COLO668 (cell line): ENCODE measurements around the gene SKP1.

ENCODE experiments used
- DNase-seq: peaks from one replicate; lab custom pipeline; 2025; ENCODE audit not compliant: unreplicated experiment; lab: John Stamatoyannopoulos, UW

The SKP1 gene

GRCh38 chr5:134143944-134144941 lies 32.5 kb downstream of the SKP1 start:
- no peak for DNase-seq

- no peak for DNase-seq
These were observed 33.3 kb downstream of the SKP1 start for GRCh38 chr5:134143431-134143830.

GRCh38 chr5:134142806-134143205 lies 33.9 kb downstream of the SKP1 start:
- no peak for DNase-seq

GRCh38 chr5:134142052-134142451 lies 34.7 kb downstream of the SKP1 start:
- no peak for DNase-seq

GRCh38 chr5:134141331-134142050 lies 35.3 kb downstream of the SKP1 start:
- DNase-seq: no peak

DNA sequence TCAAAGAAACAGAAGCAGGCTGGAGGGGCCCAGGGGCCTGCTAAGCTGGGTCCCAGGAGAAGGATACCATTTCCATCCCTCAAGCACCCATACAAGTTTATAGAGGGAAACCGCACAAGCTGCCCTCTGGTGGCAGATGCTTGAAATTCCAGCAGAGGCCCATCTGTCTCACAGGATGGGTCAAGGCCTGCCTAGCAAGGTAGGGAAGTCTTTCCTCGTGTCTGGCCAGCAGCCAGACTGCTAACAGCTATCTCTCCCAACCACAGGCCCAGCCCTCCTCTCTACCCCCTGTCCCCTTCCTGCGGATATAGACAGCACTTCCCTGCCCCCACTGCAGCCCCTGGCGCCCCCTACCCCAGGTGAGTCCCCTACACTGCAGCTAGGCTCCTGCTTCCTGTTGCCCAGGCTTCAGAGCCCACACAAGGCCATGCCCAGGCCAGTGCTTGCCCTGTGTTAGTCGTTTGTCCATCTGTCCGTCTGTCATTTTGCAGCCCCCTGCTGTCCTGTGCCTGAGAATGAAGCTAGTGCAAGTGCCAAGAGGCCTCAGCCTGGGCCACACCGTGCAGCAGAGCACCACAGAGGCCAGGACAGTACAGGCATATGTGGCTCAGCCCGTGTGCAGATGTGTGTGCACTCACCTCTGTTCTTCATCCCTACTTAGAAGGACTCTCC lies 36.1 kb downstream of the SKP1 start:
- DNase-seq: peak; percentile 46

DNA sequence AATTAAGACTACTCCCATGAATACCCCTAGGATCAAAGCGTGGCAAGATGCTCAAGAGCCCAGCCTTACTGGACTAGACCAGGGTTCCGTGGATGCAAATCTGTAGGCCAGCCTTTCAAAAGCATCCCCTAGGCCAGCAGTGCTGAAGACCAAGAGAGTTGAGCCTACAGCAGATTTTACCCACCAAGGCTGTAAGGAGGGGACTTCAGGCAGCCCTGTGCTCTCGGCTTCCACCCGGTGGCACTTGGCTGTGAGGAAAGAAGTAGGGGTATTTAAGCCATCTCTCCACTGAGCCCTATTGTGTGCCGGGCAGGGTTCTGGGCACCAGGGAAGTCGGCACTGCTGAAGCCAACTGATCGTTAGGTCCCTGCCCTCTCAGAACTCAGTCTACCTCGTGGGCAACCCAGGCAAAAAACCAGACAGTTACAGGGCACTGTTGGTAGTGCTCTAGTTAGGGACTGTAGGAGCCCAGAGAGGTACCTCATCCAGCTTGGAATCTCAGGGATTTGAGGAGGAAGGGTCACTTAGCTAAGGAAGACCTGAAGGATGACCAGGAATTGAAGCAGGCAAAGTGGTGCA lies 36.8 kb downstream of the SKP1 start:
- no peak for DNase-seq

DNA sequence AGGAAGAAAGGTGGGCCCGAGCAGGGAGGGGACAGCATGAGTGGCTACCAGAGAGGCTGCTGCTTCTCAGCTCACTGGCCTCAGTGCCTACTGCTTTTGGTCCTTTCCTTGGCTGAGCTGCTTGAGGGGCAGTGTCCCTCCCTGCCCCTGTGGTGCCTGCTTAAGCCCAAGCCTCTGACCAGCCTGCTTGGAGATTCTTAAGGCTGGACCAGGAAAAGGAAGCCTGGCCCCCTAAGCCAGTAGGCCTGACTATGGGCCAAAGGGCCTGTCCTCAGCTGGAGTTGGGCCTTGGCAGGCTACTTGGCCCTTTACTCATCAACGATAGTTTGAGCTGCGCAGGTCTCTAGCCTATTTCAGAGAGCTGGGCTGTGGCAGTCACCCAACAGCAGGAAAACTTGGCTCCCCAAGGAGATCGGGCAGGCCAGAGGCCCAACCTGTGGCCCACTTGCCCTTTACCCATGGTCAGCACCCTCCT lies 37.3 kb downstream of the SKP1 start:
- DNase-seq: no peak

DNA sequence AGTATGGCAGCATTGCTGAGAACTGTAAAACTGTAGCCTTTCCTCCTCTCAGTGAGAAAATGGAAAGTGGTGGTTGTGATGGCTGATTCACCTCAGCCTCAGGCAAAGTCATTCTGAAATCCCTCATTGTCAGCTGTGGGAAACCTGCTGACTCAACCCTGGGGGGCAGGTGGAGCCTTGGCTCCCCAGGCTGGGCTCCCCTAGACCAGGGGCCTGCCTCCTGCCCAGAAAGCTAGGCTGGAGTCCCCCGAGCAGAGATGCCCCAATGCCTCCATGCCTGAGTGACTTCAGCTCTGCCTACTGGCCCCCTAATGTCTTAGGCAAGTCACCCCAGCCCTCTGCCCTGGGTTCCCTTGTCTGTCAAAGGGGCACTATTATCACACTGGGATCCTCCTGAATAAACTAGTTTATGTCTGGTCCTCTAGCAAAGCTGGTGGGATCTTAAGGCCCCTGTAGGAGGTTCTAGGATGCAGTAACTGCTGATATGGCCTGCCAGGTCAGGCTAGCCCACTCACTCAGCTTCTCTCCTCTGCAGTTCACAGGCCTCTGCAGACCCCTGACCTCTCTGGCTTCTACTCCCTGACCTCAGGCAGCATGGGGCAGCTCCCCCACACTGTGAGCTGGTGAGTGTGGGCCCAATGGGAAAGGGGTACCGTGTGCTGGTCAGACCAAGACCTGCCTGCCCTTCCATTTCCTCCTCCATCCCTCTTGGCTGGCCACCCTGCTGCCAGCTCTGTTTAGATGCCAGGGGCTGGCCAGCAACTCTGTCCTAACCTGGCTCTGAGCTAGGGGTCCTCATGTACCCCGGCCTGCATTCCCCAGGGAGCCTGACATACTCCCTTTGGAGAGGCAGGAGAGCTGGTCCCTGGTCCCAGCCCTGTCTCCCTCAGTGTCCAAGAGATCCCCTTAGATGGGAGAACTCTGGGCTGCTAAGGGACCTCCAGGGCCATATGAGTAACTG lies 38.1 kb downstream of the SKP1 start:
- no peak for DNase-seq

DNA sequence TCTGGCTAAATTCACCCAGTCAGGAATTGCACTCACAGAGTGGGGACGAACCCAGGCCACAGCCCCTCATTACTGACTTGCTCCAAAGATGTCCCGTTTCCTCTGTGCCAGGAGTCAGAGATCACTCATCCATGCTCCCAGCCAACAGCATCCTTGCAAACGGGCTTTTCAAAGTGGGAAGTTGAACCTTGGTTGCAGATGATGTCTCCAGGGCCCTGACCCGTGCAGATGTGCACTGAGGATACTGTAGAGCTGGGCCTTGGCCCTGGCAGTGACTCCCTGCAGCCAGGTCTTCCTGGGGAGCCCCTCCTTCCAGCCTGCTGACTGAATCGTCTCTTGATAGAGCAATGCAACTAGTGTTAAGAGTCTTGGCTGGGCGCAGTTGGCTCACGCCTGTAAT lies 40.0 kb downstream of the SKP1 start:
- DNase-seq: no peak

GRCh38 chr5:134136221-134136631 lies 40.5 kb downstream of the SKP1 start:
- no peak for DNase-seq

DNA sequence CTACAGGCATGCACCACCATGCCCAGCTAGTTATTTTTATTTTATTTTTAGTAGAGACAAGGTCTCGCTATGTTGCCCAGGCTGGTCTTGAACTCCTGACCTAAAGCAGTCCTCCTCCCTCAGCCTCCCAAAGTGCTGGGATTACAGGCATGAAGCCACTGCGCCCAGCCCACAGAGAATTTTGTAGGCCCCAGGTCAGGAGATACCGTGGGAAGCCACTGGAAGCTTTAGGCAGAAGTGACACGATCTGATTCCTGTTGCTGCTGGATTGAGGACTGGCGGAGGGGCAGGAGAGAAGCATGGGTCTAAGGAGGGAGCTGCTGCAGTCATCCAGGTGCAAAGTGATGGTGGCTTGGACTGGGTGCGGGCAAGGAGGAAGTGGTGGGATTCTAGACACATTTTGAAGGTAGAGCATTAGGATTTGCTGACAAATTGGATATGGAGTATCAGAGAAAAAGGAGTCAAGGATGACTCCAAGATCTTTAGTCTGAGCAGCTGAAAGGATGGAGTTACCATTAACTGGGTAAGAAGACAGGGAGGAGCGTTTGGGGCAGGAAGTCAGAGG lies 41.6 kb downstream of the SKP1 start:
- no peak for DNase-seq

- no peak for DNase-seq
These were observed 42.7 kb downstream of the SKP1 start for GRCh38 chr5:134133995-134134541.

DNA sequence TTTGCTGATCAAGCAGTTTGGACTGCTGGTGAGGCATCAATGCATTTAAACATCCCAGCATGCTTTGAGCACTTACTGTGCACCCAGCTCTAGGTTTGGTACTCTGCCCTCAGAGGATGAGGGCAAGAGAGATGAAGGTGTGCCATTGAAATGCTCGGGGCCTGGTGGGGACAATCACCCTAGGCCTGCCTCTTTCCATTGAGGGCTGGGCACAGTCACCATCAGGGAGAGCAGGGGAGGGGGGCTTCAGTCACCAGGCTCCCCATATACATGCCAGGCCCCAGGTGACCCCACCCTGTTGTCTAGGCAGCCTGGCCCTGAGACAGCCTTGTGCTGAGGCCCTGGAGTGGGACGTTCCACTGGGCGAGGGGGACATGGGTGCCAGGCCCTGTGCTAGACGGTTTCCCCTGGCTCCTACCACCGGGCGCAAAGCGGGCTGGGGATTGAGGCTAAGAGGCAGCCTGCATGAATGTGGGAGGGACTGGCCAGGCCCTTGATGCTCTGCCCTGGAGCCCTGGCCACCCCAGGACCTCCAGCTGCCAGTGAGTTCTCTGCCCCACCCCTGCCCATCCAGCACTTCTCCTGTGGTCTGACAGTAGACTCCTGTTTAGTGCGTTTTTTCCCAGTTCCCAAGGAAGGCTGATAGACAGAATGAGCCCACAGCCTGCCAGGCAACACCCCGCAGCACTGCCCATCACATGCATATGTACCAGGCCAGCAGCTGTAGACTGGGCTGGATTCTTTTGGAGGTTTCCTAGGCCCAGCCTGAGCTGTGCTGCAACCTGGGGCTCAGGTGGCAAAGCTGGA lies 43.4 kb downstream of the SKP1 start:
- DNase-seq: no peak

DNA sequence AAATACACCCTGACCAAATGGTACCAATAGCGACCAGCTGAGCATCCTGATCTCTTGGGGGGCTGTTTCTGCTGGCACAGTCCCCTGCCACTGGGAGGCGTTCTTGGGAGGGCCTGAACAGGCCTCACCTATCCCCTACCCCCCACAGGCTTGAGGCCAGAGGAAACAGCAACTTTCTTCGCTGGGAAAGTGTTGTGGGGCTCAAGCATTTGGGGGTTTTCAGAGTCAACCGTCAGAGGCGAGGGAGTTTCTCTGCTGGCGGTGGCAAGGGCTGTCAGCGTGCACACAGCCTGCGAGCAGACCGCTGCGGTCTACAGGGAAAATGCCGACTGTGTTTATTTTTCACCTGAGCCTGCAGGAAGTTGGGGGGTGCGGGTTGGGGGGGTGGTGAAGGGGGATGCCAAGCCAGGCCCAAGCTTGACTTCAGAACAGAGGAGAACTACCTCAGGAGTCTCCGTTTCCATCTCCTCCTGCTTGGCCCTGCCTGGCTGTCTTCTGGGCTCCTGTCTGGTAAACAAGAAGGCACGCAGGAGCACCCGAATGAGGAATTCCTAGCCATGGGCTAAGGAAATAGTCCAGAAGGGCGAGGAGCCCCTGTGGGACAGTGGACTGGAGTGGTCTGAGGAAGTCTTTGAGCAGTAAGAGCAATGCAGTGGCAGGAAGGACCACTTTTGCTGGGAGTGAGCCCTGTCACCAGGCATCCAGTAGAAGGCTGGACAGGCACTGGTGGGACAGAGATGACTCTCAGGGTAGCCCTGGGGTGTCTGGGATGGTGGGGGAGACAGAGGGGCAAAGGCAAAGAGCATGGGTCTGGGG lies 44.2 kb downstream of the SKP1 start:
- no peak for DNase-seq

- DNase-seq: no peak
These were observed 45.0 kb downstream of the SKP1 start for GRCh38 chr5:134131578-134132350.

DNA sequence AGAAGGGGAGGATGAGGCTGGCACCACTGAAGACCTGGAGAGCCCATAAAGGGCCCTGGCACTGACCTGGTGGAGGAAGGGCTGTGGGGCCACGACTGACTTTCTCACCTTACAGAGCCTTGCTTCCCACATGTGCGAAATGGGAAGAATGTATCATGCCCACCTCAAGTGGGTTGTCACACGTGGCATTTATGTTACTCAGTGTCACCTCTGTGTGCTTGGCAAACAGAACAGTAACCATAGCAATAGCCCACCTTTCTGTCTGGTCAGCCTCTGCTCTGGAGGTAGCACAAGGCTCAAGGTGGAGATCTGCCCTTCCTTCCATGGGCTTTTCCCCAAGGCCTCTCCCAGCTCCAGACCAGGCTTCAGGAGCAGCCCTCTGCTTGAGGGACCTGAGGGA lies 45.6 kb downstream of the SKP1 start:
- no peak for DNase-seq
